Psoas muscle (tissue), 8 donors: ENCODE results near the gene DPP9. TPM values are rescaled to one million over a fixed set of nuclear protein-coding genes. Genes with fewer than 3 reads are reported as not detected.

Experiments used
- ATAC-seq, 4 donors: fragments of 200-7000 bp; cut with Tn5 transposase; one replicate each; pipeline ENCODE4 v1.9.1; 2020; ENCODE audit warnings: moderate library complexity in 3 of 4, mild to moderate bottlenecking in 2 of 4
- DNase-seq, 2 donors: peaks; one replicate each; pipeline ENCODE4 v3.0.0-alpha.2; 2020
- H3K27ac ChIP-seq: fragments of 200-600 bp; one replicate; pipeline ENCODE4 v1.8.0; 2022
- H3K27me3 ChIP-seq, 3 donors: fragments of 200-600 bp in 1 of 3; one replicate each; pipeline versions ENCODE4 v1.6.1 to v1.8.0; 2013 to 2022; ENCODE audit warnings: low read length in 2 of 3, mild to moderate bottlenecking in 2 of 3, moderate library complexity in 1 of 3; ENCODE audit not compliant: insufficient read depth in 3 of 3
- H3K36me3 ChIP-seq, 2 donors: fragments of 200-600 bp in 1 of 2; one replicate each; pipeline versions ENCODE4 v1.6.1 to v1.8.0; 2013 to 2022; ENCODE audit warnings: low read depth in 1 of 2, mild to moderate bottlenecking in 1 of 2, moderate library complexity in 1 of 2; ENCODE audit not compliant: insufficient read depth in 1 of 2
- H3K4me1 ChIP-seq: fragments of 200-600 bp; one replicate; pipeline ENCODE4 v1.8.0; 2022
- H3K4me3 ChIP-seq: fragments of 200-600 bp; one replicate; pipeline ENCODE4 v1.8.0; 2022; ENCODE audit warnings: mild to moderate bottlenecking
- H3K9me3 ChIP-seq: fragments of 200-600 bp; one replicate; pipeline ENCODE4 v1.8.0; 2022
- WGBS, 3 donors: extraction: QIAGEN DNeasy Blood & Tissue Kit; methylation state at CpG; one replicate each; pipeline versions ENCODE4 v1.1.6 to v1.1.7; 2013; 5-methylcytosine and 5-hydroxymethylcytosine counted together
- intact Hi-C, 2 donors: fragments of 100-400 bp; cut with DNase I; formaldehyde crosslinking; loops; one replicate each; pipeline versions ENCODE4 v1.11.0 to v1.14.2; 2022
- polyA plus RNA-seq, 3 donors: library from polyadenylated mRNA; stranded (reverse); fragments of 200-250 nt; gene quantifications; one replicate each; pipeline ENCODE4 v1.2.3, GENCODE V29; 2013
- total RNA-seq, 4 donors: library from RNA; stranded (reverse); fragmentation: NEBNext Ultra II Directional in 2 of 4; extraction: Animal tissue kit (Norgen Biotek cat#: 25700) in 2 of 4; gene quantifications; one replicate each; pipeline versions ENCODE4 v1.2.1 to v1.2.4, GENCODE V29; 2021 to 2023
- TF ChIP-seq, protein P1 (sequence below): fragments of 200-600 bp; IDR thresholded peaks from one replicate; pipeline ENCODE4 v1.8.0; 2022; ENCODE audit warnings: antibody characterized with exemption
- donor health status: healthy with polysubstance abuse.
- donor health status: DM: no; HTN: no; CAD: no; lungs with moderate emphysema.
- donor health status: Bipolar disorder and iron deficiency.
- donor health status: healthy.
- donor health status: DM: yes; HTN: yes; CAD: no.
- donor health status: DM: no; HTN: no; CAD: no.
- donor health status: DM: no; HTN: no; CAD: no.
- donor health status: DM: yes; HTN: yes; CAD: no.

The DPP9 gene
- total and polyA plus RNA-seq, 7 donors, result 55.9 to 138 (median 90.3) TPM

DNA sequence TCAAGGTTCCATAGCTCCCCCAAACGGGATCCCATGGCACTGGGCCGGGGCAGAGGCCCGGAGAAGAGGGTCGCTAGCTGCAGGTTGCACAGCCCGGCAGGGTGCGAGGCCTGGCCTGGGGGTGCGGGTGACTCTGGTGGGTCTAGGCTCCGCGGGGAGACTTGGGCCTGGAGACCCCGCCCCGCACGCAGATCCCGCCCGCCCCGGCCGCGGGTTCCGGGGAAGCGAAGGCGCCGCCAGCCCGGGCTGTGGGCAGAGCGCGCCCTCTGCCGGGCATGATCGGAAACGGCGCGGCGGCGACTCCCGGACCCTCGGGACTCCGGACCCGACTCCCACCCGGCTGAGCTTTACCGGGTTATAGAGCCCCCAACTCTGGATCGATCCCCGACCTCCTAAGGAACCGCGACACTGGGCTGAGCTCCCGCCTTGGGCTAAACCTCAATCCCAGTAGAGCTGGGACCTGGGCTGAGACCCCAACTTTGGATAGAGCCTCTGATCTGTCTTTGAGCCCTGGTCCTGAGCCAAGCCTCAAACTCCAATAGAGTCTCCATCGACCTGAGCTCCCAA is 87.4 kb downstream of the DPP9 start:
- no peak overlapping the region for H3K27ac ChIP-seq
- no peaks in the 10 kb centered on the region for H3K27me3 ChIP-seq
- H3K4me3 ChIP-seq, result peak overlapping the region; percentile 69
- peaks cover 7% of the 10 kb centered on the region for H3K4me1 ChIP-seq
- TF ChIP-seq, protein P1, sequence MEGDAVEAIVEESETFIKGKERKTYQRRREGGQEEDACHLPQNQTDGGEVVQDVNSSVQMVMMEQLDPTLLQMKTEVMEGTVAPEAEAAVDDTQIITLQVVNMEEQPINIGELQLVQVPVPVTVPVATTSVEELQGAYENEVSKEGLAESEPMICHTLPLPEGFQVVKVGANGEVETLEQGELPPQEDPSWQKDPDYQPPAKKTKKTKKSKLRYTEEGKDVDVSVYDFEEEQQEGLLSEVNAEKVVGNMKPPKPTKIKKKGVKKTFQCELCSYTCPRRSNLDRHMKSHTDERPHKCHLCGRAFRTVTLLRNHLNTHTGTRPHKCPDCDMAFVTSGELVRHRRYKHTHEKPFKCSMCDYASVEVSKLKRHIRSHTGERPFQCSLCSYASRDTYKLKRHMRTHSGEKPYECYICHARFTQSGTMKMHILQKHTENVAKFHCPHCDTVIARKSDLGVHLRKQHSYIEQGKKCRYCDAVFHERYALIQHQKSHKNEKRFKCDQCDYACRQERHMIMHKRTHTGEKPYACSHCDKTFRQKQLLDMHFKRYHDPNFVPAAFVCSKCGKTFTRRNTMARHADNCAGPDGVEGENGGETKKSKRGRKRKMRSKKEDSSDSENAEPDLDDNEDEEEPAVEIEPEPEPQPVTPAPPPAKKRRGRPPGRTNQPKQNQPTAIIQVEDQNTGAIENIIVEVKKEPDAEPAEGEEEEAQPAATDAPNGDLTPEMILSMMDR, result peak; percentile 95
- peak; percentile 25 to 56 (median 38) for ATAC-seq
- intact Hi-C loops, result loop anchor here (2.0 to 5.0 kb wide), 4 partner anchors 59 to 229 kb away; partner anchors contain the start of genes PLIN5 (in 1 of the 2) and SEMA6B (in 1 of the 2)
- peak; percentile 71 to 82 for DNase-seq
- H3K9me3 ChIP-seq, result no peaks in the 10 kb centered on the region
- no peaks in the 10 kb centered on the region for H3K36me3 ChIP-seq
- 0 to 1% (median 0%) methylated on average over 33 to 43 of the region's 43 CpGs for WGBS, 3 donors

DNA sequence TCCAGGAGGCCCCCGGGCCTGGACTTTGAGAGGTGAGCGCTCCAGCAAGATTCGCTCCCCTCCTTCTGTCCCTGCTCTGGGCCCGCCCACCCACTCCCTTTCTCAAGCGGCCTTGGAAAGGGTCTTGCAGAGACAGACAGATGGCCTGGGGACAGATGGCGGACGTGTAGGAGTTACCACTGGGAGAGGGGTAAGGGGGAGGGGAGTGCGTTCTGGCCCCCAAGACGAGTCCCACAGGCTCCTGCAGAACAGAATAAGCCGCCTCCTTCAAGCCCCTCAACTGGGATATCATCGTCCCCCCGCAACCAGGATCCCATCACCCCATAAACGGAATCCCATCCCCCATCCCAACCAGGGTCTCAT is 87.9 kb downstream of the DPP9 start:
- TF ChIP-seq, protein P1, result no peak
- Histone ChIP-seq H3K4me3 (peak overlapping the region; percentile 69), H3K4me1 (peaks cover 7% of the 10 kb centered on the region), H3K9me3 (no peaks in the 10 kb centered on the region), H3K27me3 (no peaks in the 10 kb centered on the region), H3K27ac (no peak overlapping the region), H3K36me3 (no peaks in the 10 kb centered on the region)
- DNase-seq (no peak), ATAC-seq (no peak)
- 36 to 46% (median 39%) methylated on average over 11 to 13 of the region's 13 CpGs for WGBS, 3 donors
- intact Hi-C loops, result loop anchor here (1.0 to 5.0 kb wide), 5 partner anchors 59 to 228 kb away; partner anchors contain the start of genes PLIN5 (in 1 of the 2) and SEMA6B (in 1 of the 2)

DNA sequence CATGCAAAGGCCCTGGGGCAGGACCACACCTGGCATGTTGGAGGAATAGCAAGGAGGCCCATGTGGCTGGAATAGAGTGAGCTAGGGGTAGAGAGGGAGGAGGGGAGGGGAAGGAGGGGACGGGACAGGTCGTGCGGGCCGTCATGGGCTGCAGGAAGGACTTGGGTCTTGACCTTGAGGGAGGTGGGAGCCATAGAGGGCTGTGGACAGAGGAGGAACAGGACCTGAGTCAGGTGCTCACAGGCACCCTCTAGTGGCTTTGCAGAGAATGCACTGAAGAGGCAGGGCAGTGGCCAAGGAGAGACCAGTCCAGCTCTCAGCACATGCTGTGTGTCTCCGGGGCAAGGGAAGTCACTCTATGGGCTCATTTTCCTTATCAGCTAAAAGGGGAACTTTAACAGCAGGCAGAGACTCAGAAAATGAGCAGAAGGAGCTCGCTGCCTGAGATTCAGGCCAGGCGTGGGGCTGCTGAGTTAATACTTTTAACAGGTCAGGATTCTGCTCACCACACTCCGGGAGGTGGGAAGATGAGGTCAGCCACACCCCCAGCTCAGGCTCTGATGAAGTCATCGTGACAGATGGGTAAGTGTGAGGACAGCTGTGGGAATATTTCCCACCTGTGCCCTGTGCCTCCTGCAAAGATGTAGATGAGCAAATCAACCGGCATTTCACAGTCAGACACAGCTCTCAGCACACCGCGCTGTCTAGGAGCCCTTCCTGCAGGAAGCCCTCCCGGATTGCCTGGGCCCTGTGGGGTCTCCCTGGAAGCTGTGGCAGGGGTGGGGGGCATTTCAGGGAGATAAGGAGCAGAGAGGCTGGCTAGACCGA is 90.3 kb downstream of the DPP9 start:
- 26 to 29% (median 28%) methylated on average over 14 of the region's 14 CpGs for WGBS, 3 donors
- ATAC-seq (peak; percentile 57 to 64 (median 63)), DNase-seq (peak; percentile 50 to 76)
- peaks cover 0 to 3% (median 0%) of the 10 kb centered on the region in 3 donors for H3K27me3 ChIP-seq
- peaks cover 7% of the 10 kb centered on the region for H3K4me1 ChIP-seq
- no peaks in the 10 kb centered on the region for H3K9me3 ChIP-seq
- peak overlapping the region; percentile 56 for H3K27ac ChIP-seq
- H3K4me3 ChIP-seq, result no peak overlapping the region
- TF ChIP-seq, protein P1, result peak; percentile 68
- intact Hi-C loops, result loop anchor here in 1 of 2 donors (5.0 kb wide), 1 partner anchor 56 kb away; no protein-coding TSS in a partner anchor
- no peaks in the 10 kb centered on the region for H3K36me3 ChIP-seq

Other genes with a start within 250 kb of the DPP9 start
- gene PLIN4, start 205.4 kb downstream of the DPP9 start, total RNA-seq, result 100 to 1,000 TPM; 115 to 309 (median 183) TPM
- 10 to 100 TPM; 29.0 to 97.8 (median 50.4) TPM for gene PLIN4, start 205.4 kb downstream of the DPP9 start, polyA plus RNA-seq
- gene PLIN5, start 188.6 kb downstream of the DPP9 start, total RNA-seq, result 100 to 1,000 TPM in 2 of 4 donors, 10 to 100 TPM in 2; 61.7 to 143 (median 118) TPM
- gene PLIN5, start 188.6 kb downstream of the DPP9 start, polyA plus RNA-seq, result 10 to 100 TPM; 14.5 to 96.8 (median 22.8) TPM
- gene LRG1, start 183.8 kb downstream of the DPP9 start, total RNA-seq, result 1 to 10 TPM in 1 of 4 donors, under 1 TPM in 2, not detected in 1; 0.42 to 1.8 (median 0.53) TPM
- under 1 TPM; 0.09 to 0.42 (median 0.15) TPM for gene LRG1, start 183.8 kb downstream of the DPP9 start, polyA plus RNA-seq
- gene SEMA6B, start 164.2 kb downstream of the DPP9 start, total RNA-seq, result 10 to 100 TPM in 2 of 4 donors, 1 to 10 TPM in 2; 6.2 to 11.7 (median 10.0) TPM
- gene SEMA6B, start 164.2 kb downstream of the DPP9 start, polyA plus RNA-seq, result 1 to 10 TPM; 2.3 to 7.1 (median 5.6) TPM
- 1 to 10 TPM; 3.1 to 5.1 (median 3.8) TPM for gene TNFAIP8L1, start 84.3 kb downstream of the DPP9 start, total RNA-seq
- gene TNFAIP8L1, start 84.3 kb downstream of the DPP9 start, polyA plus RNA-seq, result 1 to 10 TPM; 2.4 to 3.5 (median 2.8) TPM
- gene MYDGF, start 53.5 kb downstream of the DPP9 start, total RNA-seq, result 10 to 100 TPM; 11.4 to 24.0 (median 19.1) TPM
- gene MYDGF, start 53.5 kb downstream of the DPP9 start, polyA plus RNA-seq, result 100 to 1,000 TPM in 1 of 3 donors, 10 to 100 TPM in 2; 23.9 to 164 (median 40.0) TPM
- 100 to 1,000 TPM; 135 to 210 (median 149) TPM for gene FEM1A, start 67.9 kb upstream of the DPP9 start, total RNA-seq
- gene FEM1A, start 67.9 kb upstream of the DPP9 start, polyA plus RNA-seq, result 100 to 1,000 TPM in 1 of 3 donors, 10 to 100 TPM in 2; 63.2 to 214 (median 96.3) TPM
- gene TICAM1, start 107.9 kb upstream of the DPP9 start, total RNA-seq, result 10 to 100 TPM in 3 of 4 donors, 1 to 10 TPM in 1; 9.0 to 17.0 (median 14.2) TPM
- gene TICAM1, start 107.9 kb upstream of the DPP9 start, polyA plus RNA-seq, result 10 to 100 TPM in 1 of 3 donors, 1 to 10 TPM in 2; 7.4 to 11.4 (median 8.7) TPM
- 100 to 1,000 TPM in 2 of 4 donors, 10 to 100 TPM in 2; 67.2 to 251 (median 90.0) TPM for gene PLIN3, start 143.8 kb upstream of the DPP9 start, total RNA-seq
- 100 to 1,000 TPM in 2 of 3 donors, 10 to 100 TPM in 1; 75.3 to 309 (median 142) TPM for gene PLIN3, start 143.8 kb upstream of the DPP9 start, polyA plus RNA-seq
- not detected for gene ARRDC5, start 179.1 kb upstream of the DPP9 start, total RNA-seq
- not detected for gene ARRDC5, start 179.1 kb upstream of the DPP9 start, polyA plus RNA-seq
- gene UHRF1, start 185.7 kb upstream of the DPP9 start, total RNA-seq, result 1 to 10 TPM in 1 of 4 donors, under 1 TPM in 3; 0.17 to 1.8 (median 0.43) TPM
- gene UHRF1, start 185.7 kb upstream of the DPP9 start, polyA plus RNA-seq, result 1 to 10 TPM in 1 of 3 donors, under 1 TPM in 2; 0.22 to 1.9 (median 0.27) TPM
- 10 to 100 TPM; 22.9 to 45.9 (median 37.8) TPM for gene KDM4B, start 245.3 kb upstream of the DPP9 start, total RNA-seq
- gene KDM4B, start 245.3 kb upstream of the DPP9 start, polyA plus RNA-seq, result 10 to 100 TPM in 2 of 3 donors, 1 to 10 TPM in 1; 9.3 to 29.5 (median 19.9) TPM